ENCODE measurements around the gene FGGY.

Gene FGGY

GRCh38 chr1:59409986-59410385 is 113.1 kb downstream of the FGGY start:
- no peak for DNase-seq (ENCODE audit: extremely low read depth in 1 of 2, low read depth in 1 of 2)

- no peak for DNase-seq (ENCODE audit: extremely low read depth in 1 of 2, low read depth in 1 of 2)
These were observed 113.6 kb downstream of the FGGY start for GRCh38 chr1:59410457-59410856.

GRCh38 chr1:59411147-59411546 is 114.3 kb downstream of the FGGY start:
- no peak for DNase-seq (ENCODE audit: extremely low read depth in 1 of 2, low read depth in 1 of 2)

GRCh38 chr1:59412718-59413326 is 115.9 kb downstream of the FGGY start:
- no peak for DNase-seq (ENCODE audit: extremely low read depth in 1 of 2, low read depth in 1 of 2)

GRCh38 chr1:59413327-59413720 is 116.4 kb downstream of the FGGY start:
- no peak for DNase-seq (ENCODE audit: extremely low read depth in 1 of 2, low read depth in 1 of 2)

GRCh38 chr1:59414406-59415133 is 117.7 kb downstream of the FGGY start:
- no peak for DNase-seq (ENCODE audit: extremely low read depth in 1 of 2, low read depth in 1 of 2)

- DNase-seq (ENCODE audit: extremely low read depth in 1 of 2, low read depth in 1 of 2) = no peak
These were observed 118.5 kb downstream of the FGGY start for GRCh38 chr1:59415286-59415850.

- no peak for DNase-seq (ENCODE audit: extremely low read depth in 1 of 2, low read depth in 1 of 2)
These were observed 119.0 kb downstream of the FGGY start for GRCh38 chr1:59415881-59416280.

- no peak for DNase-seq (ENCODE audit: extremely low read depth in 1 of 2, low read depth in 1 of 2)
These were observed 120.5 kb downstream of the FGGY start for GRCh38 chr1:59417406-59417805.

GRCh38 chr1:59418363-59419144 is 121.7 kb downstream of the FGGY start:
- no peak for DNase-seq (ENCODE audit: extremely low read depth in 1 of 2, low read depth in 1 of 2)

GRCh38 chr1:59419361-59420140 is 122.7 kb downstream of the FGGY start:
- DNase-seq (ENCODE audit: extremely low read depth in 1 of 2, low read depth in 1 of 2) = no peak

- DNase-seq (ENCODE audit: extremely low read depth in 1 of 2, low read depth in 1 of 2) = no peak
These were observed 124.5 kb downstream of the FGGY start for GRCh38 chr1:59421232-59421920.

GRCh38 chr1:59422921-59423575 is 126.2 kb downstream of the FGGY start:
- no peak for DNase-seq (ENCODE audit: extremely low read depth in 1 of 2, low read depth in 1 of 2)

GRCh38 chr1:59427155-59427554 is 130.3 kb downstream of the FGGY start:
- no peak for DNase-seq (ENCODE audit: extremely low read depth in 1 of 2, low read depth in 1 of 2)

GRCh38 chr1:59427784-59428183 is 130.9 kb downstream of the FGGY start:
- DNase-seq (ENCODE audit: extremely low read depth in 1 of 2, low read depth in 1 of 2) = no peak

- no peak for DNase-seq (ENCODE audit: extremely low read depth in 1 of 2, low read depth in 1 of 2)
These were observed 131.9 kb downstream of the FGGY start for GRCh38 chr1:59428828-59429227.

GRCh38 chr1:59429656-59430055 is 132.8 kb downstream of the FGGY start:
- DNase-seq (ENCODE audit: extremely low read depth in 1 of 2, low read depth in 1 of 2) = no peak

- DNase-seq (ENCODE audit: extremely low read depth in 1 of 2, low read depth in 1 of 2) = no peak
These were observed 134.8 kb downstream of the FGGY start for GRCh38 chr1:59431566-59432294.
